ENCODE measurements around the gene ATP5ME.

Gene ATP5ME

GRCh38 chr4:666822-667544 lies 7.1 kb downstream of the ATP5ME start:
- DNase-seq: no peak

- DNase-seq: no peak
Observed at GRCh38 chr4:666436-666810, 7.7 kb downstream of the ATP5ME start.

DNA sequence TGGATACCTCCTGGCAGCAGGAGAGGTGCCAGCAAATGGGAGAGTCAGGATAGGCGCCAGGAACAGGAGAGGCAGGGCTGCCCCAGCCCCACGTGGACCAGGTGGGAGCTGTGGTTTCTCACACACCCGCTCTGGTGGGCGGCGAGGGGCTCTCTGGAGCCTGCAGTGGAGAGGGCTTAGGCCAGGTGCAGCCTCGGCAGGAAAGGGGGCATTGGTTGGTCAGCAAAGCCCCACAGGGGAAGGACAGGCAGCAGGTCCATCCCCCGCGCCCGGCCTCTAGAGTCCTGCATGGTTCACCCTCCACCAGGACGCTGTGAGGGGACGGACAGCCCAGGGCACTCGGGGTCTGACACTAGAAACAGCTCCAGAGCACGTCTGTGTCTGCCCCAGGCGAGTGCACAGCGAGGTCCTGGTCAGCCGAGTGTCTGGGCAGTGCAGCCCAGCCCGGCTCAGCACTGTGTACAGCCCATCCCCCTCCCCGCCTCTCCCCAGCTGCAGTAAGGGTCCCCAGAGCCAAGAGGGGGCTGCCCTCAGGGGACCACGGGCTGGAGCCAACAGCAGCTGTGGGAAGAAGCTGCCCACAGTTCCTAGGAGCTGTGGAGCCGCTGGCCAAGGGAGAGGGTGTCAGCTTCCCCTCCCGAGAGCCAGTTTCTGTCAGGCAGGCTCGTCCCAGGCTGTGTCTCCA lies 8.2 kb downstream of the ATP5ME start:
- no peak for DNase-seq

DNA sequence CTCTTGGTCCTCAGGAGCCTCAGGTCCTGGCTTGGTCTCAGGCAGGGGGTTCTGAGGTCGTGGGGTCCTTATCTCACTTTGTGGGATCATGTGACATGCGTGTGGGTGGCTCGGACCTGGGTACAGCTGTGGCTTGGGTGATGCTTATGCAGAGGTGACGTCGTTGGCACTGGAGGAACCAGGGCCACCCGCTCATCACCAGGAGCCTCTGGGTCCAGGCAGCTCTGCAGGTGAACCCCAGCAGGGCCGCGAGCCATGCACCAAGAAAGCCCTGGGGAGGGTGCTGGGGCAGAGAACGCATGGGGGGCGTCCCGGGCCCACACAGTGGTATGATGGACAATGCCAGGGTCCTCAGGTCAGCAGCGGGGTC lies 8.7 kb downstream of the ATP5ME start:
- no peak for DNase-seq

- DNase-seq: no peak
Observed at GRCh38 chr4:664713-665231, 9.3 kb downstream of the ATP5ME start.

GRCh38 chr4:663438-664428 lies 10.3 kb downstream of the ATP5ME start:
- DNase-seq: peak; percentile 90

- DNase-seq: no peak
Observed at GRCh38 chr4:663046-663437, 11.0 kb downstream of the ATP5ME start.

DNA sequence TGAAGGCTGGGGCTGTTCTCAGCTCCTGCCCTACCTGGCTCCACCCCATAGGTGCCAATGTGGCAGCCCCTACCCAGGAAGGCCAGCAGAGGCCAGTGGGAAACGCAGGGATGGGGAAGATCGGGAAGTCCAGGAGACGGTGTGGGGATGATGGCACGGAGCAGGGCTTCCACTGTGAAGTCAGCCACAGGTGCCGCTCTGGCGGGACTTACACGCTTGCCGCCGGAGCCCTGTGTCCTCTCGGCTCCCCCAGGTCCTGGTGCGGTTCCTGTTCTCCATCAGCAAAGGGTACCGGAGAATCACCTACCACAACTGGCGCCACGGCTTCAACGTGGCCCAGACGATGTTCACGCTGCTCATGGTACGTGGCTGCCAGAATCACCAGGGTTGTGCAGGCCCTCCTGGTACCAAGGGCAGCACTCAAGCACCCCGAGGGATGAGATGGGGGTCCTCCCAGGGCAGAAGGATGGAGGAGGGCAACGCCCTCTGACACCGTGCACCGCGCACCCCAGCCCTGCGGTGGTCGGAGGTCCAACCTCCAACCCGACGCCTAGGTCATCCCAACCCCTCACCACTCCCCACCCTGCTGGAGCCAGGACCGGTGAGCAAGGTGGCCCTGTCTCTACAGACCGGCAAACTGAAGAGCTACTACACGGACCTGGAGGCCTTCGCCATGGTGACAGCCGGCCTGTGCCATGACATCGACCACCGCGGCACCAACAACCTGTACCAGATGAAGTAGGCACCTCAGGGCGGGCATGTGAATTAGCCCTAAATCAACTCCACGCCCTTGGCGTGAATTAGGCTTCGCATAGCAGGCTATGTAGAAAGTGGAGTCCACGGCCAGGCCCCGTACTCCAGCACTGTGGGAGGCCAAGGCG lies 12.0 kb downstream of the ATP5ME start:
- DNase-seq: no peak

DNA sequence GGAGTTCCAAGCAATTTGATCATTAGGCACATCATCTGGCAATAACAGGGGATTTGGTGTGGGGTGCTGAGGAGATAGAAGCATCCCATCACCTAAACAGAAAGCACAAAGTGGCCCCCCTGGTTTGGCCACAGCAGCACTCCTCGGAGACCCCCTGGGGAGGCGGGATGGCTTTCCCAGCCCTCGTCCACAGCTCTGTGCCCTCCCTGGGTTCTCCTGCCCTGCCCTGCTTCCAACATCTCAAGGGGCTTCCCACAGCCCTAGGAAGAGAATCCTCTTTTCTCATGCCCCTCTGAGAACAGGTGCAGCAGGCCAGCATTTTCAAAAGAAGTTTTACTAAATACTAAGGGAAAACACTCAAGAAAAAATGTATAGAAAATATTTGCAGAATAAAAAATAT lies 12.8 kb downstream of the ATP5ME start:
- DNase-seq: no peak

- DNase-seq: no peak
Observed at GRCh38 chr4:660401-660800, 13.7 kb downstream of the ATP5ME start.

GRCh38 chr4:659851-660250 lies 14.2 kb downstream of the ATP5ME start:
- DNase-seq: no peak

GRCh38 chr4:658681-659667 lies 15.1 kb downstream of the ATP5ME start:
- no peak for DNase-seq

DNA sequence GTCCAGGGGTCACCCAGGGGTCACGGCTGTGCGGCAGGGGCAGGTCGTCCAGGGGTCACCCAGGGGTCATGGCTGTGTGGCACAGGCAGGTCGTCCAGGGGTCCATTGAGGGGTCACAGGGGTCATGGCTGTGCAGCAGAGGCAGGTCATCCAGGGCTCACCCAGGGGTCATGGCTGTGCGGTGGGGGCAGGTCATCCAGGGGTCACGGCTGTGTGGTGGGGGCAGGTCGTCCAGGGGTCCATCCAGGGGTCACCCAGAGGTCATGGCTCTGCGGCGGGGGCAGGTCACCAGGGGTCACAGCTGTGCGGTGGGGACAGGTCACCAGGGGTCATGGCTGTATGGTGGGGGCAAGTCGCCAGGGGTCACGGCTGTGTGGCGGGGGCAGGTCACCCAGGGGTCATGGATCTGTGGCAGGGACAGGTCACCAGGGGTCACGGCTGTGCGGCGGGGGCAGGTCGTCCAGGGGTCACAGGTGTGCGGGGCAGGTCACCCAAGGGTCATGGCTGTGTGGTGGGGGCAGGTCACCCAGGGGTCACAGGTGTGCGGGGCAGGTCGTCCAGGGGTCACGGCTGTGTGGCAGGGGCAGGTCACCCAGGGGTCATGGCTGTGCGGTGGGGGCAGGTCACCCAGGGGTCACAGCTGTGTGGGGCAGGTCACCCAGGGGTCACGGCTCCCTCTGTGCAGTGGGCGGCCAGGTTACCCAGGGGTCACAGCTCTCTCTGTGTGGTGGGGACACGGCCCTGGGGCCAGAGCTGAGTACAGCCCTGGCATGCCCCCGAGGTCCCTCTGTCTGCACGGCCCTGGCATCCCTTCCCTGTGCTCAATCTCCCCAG lies 16.0 kb downstream of the ATP5ME start:
- DNase-seq: no peak

DNA sequence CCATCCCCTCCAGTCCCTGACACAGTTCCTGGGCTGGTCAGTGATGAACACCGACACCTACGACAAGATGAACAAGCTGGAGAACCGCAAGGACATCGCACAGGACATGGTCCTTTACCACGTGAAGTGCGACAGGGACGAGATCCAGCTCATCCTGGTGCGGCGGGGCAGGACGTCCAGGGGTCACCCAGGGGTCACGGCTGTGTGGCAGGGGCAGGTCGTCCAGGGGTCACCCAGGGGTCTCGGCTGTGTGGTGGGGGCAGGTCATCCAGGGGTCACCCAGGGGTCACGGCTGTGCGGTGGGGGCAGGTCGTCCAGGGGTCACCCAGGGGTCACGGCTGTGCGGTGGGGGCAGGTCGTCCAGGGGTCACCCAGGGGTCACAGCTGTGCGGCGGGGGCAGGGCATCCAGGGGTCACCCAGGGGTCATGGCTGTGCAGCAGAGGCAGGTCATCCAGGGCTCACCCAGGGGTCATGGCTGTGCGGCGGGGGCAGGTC lies 16.7 kb downstream of the ATP5ME start:
- DNase-seq: no peak

DNA sequence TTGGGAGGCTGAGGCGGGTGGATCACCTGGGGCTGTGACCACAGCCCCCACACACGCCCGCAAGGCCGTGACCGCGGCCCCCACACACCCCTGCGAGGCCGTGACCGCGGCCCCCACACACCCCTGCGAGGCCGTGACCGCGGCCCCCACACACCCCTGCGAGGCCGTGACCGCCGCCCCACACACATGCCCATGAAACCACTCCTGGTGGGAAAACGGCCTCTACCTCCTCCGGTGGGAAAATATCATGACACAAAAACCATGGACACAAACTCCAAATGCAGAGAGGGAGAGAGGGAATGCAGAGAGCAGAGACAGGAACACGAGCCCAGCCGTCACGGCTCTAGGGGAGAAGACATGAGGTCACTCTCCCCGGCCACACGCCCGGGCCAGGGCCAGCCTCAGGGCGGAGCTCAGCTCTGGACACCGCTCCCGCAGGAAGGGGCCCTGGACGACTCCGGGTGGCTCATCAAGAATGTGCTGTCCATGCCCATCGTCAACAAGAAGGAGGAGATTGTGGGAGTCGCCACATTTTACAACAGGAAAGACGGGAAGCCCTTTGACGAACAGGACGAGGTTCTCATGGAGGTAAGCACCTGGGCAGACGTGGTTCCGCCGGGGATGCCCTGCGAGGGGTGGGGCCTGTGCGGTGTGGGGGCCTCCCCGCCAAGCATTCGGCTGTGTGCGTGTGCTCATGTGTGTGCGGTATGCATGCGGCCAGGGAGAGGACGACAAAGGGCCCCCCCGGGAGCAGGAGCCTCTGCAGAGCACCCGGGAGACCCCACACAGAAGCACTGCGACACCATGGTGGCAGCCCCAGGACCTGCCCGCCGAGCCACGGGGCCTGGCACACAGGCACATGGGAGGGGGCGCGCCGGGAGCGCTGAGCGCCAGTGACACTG lies 17.4 kb downstream of the ATP5ME start:
- no peak for DNase-seq

DNA sequence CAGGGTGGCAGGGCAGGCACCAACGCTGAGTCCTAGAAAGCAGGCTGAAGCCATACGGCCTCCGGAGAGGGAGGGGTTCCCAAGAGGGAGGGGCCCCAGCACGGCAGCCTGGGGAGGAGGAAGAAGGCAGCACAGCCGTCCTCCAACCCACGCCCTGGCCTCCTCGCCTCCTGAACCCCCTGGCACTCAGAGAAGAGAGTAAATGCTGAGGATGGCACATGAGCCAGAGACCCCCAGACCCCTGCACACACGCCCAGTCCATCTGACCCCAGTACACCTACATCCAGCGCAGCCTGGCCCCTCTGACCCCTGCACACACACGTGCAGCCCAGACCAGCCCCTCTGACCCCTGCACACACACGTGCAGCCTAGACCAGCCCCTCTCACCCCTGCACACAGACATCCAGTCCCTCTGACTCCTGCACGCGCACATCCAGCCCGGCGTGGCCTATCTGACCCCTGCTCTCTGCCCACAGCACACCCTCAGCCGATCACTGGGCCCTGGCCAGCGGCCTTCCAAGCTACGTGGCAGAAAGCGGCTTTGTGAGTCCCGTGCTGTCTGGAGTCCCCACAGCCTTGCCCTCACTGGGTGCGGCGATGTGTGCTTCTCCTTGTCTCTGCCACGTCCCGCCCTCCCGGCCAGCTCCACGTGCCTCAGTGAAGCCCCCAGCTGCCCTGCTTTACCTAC lies 18.5 kb downstream of the ATP5ME start:
- DNase-seq: no peak

- no peak for DNase-seq
Observed at GRCh38 chr4:654871-655463, 19.1 kb downstream of the ATP5ME start.

- no peak for DNase-seq
Observed at GRCh38 chr4:654503-654845, 19.6 kb downstream of the ATP5ME start.

Measured in NCI-H146 (cell line).